ENCODE results near the gene SH3TC1. TPM values are rescaled to one million over a fixed set of nuclear protein-coding genes. Genes with fewer than 3 reads are reported as not detected.

Gene SH3TC1
- total and polyA plus RNA-seq, 10 of the 15 experiments (the other 5 are each of a cell fraction or from before 2014, with no cell fraction given): 0.19 to 47.0 (median 18.4) TPM

GRCh38 chr4:8242782-8243560 lies 43.9 kb downstream of the SH3TC1 start:
- RAD21 ChIA-PET (ENCODE audit: unreplicated experiment): interaction anchor here (0.6 to 1.7 kb wide), 7 partner anchors 14 to 160 kb away, joined by 3 to 19 read pairs (median 4); partner anchors contain the start of gene SH3TC1
- in situ Hi-C loops (cut with MboI): loop anchor here (5.0 kb wide), 1 partner anchor 159 kb away; no protein-coding TSS in a partner anchor
- 45% methylated on average over 9 of the region's 10 CpGs for WGBS (ENCODE audit: insufficient coverage, insufficient replicate concordance, low lambda C conversion rate, missing lambda C conversion rate)
- Histone ChIP-seq H3K4me1 (ENCODE audit: control insufficient read depth, insufficient read depth, low read length) (peaks cover 3% of the 10 kb centered on the region), H3K27ac (ENCODE audit: control insufficient read depth, insufficient read depth) (no peak overlapping the region), H2AFZ (ENCODE audit: control insufficient read depth, low read depth, low read length) (no peak overlapping the region), H3K36me3 (ENCODE audit: control insufficient read depth in 2 of 2, insufficient read depth in 2 of 2, low read length in 1 of 2) (peaks cover 3 to 7% of the 10 kb centered on the region in 2 experiments; a peak in 3 of 4 replicates), H3K9me3 (replicated peaks; ENCODE audit: control insufficient read depth, insufficient read depth, low read length) (no peaks in the 10 kb centered on the region), H3K9ac (ENCODE audit: control insufficient read depth, insufficient read depth, low read length) (no peak overlapping the region), H3K4me3 (no peak overlapping the region), H3K4me2 (ENCODE audit: control insufficient read depth, insufficient read depth) (no peak overlapping the region), H3K27me3 (replicated peaks in 1 of 2; ENCODE audit: control insufficient read depth in 2 of 2, insufficient read depth in 2 of 2, low read length in 1 of 2) (no peaks in the 10 kb centered on the region), H3K79me2 (ENCODE audit: control insufficient read depth, insufficient read depth, low read length) (no peaks in the 10 kb centered on the region), H4K20me1 (ENCODE audit: control insufficient read depth, insufficient read depth) (no peaks in the 10 kb centered on the region)
- CTCF ChIA-PET: interaction anchor here (0.6 to 4.6 kb wide), 17 partner anchors 12 to 226 kb away, joined by 3 to 21 read pairs (median 3); partner anchors contain the start of gene ABLIM2
- SMC1A ChIA-PET (ENCODE audit: uncharacterized antibody, unreplicated experiment): interaction anchor here (1.0 to 1.9 kb wide), 9 partner anchors 8 to 161 kb away, joined by 3 to 9 read pairs (median 4); partner anchors contain the start of gene SH3TC1
- BruUV-seq (replicated peaks): no TSS peak
- DNase-seq (ENCODE audit: low read depth, low spot score) (no peak), FAIRE-seq (no peak), ATAC-seq (no peak)
- TF ChIP-seq CHD2 (IDR thresholded peaks at IDR 0.05; ENCODE audit: borderline replicate concordance, low read depth, low read length) (no peak), POLR2AphosphoS5 (IDR thresholded peaks at IDR 0.05; ENCODE audit: low read length) (no peak), ZNF217 (IDR thresholded peaks at IDR 0.05) (no peak), NRF1 (conservative IDR thresholded peaks at IDR 0.05; ENCODE audit: low read depth, low read length) (no peak), TCF3 (IDR thresholded peaks at IDR 0.05; ENCODE audit: borderline replicate concordance, insufficient read depth, low read depth, low read length) (no peak), RFX5 (IDR thresholded peaks at IDR 0.05; ENCODE audit: low read depth, low read length) (no peak), JUNB (IDR thresholded peaks at IDR 0.05) (no peak), SPI1 (IDR thresholded peaks at IDR 0.05; ENCODE audit: borderline replicate concordance, insufficient read depth, low read depth, low read length) (no peak), ZNF384 (IDR thresholded peaks at IDR 0.05; ENCODE audit: borderline replicate concordance, low read depth, low read length) (no peak), ZZZ3 (IDR thresholded peaks at IDR 0.05; ENCODE audit: control insufficient read depth, insufficient read length, low read depth) (no peak), SRF (IDR thresholded peaks at IDR 0.05; ENCODE audit: low read depth in 2 of 2, low read length in 2 of 2) (no peak), ZSCAN29 (IDR thresholded peaks at IDR 0.05) (no peak), FOXM1 (IDR thresholded peaks at IDR 0.05; ENCODE audit: low read depth, low read length) (no peak), EED (IDR thresholded peaks at IDR 0.05; ENCODE audit: low read depth) (no peak), ETV6 (conservative IDR thresholded peaks at IDR 0.05 in 1 of 2, IDR thresholded peaks at IDR 0.05 in 1 of 2; ENCODE audit: borderline replicate concordance in 1 of 2, low read depth in 1 of 2) (no peak)
- POLR2A ChIA-PET: interaction anchor here (1.0 kb wide), 1 partner anchor 40 kb away, joined by 3 read pairs; no protein-coding TSS in a partner anchor
- intact Hi-C loops (cut with micrococcal nuclease; ENCODE audit: unreplicated experiment): loop anchor here (1.0 to 10.0 kb wide), 2 partner anchors 160 to 352 kb away; partner anchors contain the start of gene CPZ

Measured in GM12878 (cell line).